ENCODE measurements around the gene CCDC127. TPM values are rescaled to one million over a fixed set of nuclear protein-coding genes. Genes with fewer than 3 reads are reported as not detected.

The CCDC127 gene
- total and polyA plus RNA-seq, 2 of the 4 experiments (the other 2 are of a cell fraction): 3.2 to 3.9 TPM

DNA sequence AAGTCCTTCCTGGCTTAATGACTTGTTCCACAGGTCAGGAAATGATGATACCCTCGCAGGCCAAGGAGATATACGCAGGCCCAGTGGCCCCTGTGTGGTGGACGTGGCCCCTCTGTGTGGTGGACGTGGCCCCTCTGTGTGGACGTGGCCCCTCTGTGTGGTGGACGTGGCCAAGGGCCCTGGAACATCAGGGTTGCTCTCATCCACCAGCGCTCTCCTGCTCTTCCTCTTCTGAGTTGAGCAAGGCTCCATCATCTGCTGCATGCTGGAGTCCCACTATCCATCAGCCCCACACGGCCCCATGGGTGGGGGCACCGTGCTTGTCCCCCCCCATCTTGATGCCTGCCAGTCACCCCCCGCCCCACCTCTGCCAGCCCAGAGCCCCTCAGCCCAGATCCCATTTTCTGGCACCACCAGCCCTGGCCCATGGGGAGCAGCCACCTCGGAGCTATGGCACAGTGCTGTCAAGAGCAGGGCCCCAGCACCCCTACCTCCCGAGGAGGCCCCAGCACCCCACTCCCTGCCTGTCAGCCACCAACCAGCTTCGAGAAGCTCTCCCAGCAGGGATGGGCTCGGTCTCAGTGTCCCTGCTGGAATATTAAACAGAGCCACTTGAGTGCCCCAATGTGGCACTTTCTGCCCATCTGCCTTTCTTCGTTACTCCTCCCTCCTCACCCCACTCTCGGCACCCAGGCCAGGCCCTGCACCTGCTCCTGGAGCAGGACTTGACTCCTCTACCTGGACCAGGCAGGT lies 18.6 kb downstream of the CCDC127 start:
- in situ Hi-C loops (cut with MboI; ENCODE audit: low sequenced_read_pairs) (no loop called here), intact Hi-C loops (cut with micrococcal nuclease) (no loop called here), dilution Hi-C loops (cut with HindIII; ENCODE audit: low sequenced_read_pairs, unreplicated experiment) (no loop called here)
- no peak overlapping the region for H2AK5ac ChIP-seq (ENCODE audit: low read depth, low read length)
- no peak overlapping the region for H3K14ac ChIP-seq (replicated peaks; ENCODE audit: low read depth, low read length)
- H3K4ac ChIP-seq (ENCODE audit: low read depth, low read length): no peak overlapping the region
- no peak overlapping the region for H3K18ac ChIP-seq (ENCODE audit: low read depth, low read length)
- WGBS, 2 experiments (ENCODE audit: extremely low coverage in 2 of 2, insufficient read length in 1 of 2): 77% methylated on average over 5 of the region's 16 CpGs; no CpG with 5 or more reads in 1 of the 2 experiments
- no peak overlapping the region for H3K4me3 ChIP-seq (ENCODE audit: insufficient read depth, low read depth, low read length)
- POLR2A ChIA-PET (ENCODE audit: unreplicated experiment): no interaction called here
- no peak overlapping the region for H3K9ac ChIP-seq (ENCODE audit: low read depth, low read length)
- H3K27ac ChIP-seq (ENCODE audit: insufficient read depth, low read length): no peak overlapping the region
- no peak overlapping the region for H3K56ac ChIP-seq (ENCODE audit: extremely low read depth, insufficient read depth, low read length)
- H4K20me1 ChIP-seq (ENCODE audit: insufficient read depth, low read length): no peaks in the 10 kb centered on the region; the same call in none of the 2 replicates
- H2BK5ac ChIP-seq (ENCODE audit: low read depth, low read length, poor library complexity, severe bottlenecking): no peak overlapping the region
- no peak overlapping the region for H2BK20ac ChIP-seq (ENCODE audit: low read depth, low read length)
- no peak for DNase-seq
- no peak overlapping the region for H2BK15ac ChIP-seq (ENCODE audit: low read depth, low read length)
- no TSS peak for BruUV-seq (replicated peaks)
- TF ChIP-seq POLR2A (IDR thresholded peaks at IDR 0.05; ENCODE audit: low read depth, low read length) (no peak), RFX5 (IDR thresholded peaks at IDR 0.05; ENCODE audit: low read depth, low read length) (no peak), RCOR1 (IDR thresholded peaks at IDR 0.05; ENCODE audit: insufficient replicate concordance, low read length) (no peak), MXI1 (IDR thresholded peaks at IDR 0.05; ENCODE audit: borderline replicate concordance, low read depth, low read length) (no peak), CHD1 (IDR thresholded peaks at IDR 0.05; ENCODE audit: low read depth, low read length) (no peak), BHLHE40 (IDR thresholded peaks at IDR 0.05; ENCODE audit: low read depth, low read length) (no peak)
- TF ChIP-seq, protein P1, sequence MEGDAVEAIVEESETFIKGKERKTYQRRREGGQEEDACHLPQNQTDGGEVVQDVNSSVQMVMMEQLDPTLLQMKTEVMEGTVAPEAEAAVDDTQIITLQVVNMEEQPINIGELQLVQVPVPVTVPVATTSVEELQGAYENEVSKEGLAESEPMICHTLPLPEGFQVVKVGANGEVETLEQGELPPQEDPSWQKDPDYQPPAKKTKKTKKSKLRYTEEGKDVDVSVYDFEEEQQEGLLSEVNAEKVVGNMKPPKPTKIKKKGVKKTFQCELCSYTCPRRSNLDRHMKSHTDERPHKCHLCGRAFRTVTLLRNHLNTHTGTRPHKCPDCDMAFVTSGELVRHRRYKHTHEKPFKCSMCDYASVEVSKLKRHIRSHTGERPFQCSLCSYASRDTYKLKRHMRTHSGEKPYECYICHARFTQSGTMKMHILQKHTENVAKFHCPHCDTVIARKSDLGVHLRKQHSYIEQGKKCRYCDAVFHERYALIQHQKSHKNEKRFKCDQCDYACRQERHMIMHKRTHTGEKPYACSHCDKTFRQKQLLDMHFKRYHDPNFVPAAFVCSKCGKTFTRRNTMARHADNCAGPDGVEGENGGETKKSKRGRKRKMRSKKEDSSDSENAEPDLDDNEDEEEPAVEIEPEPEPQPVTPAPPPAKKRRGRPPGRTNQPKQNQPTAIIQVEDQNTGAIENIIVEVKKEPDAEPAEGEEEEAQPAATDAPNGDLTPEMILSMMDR (conservative IDR thresholded peaks at IDR 0.05; ENCODE audit: low read depth, low read length): no peak
- peaks cover 2% of the 10 kb centered on the region; the same call in 1 of the 2 replicates for H3K9me1 ChIP-seq (ENCODE audit: insufficient read depth, low read length)
- H3K36me3 ChIP-seq (ENCODE audit: control insufficient read depth, insufficient read depth, low read length): peaks cover 13% of the 10 kb centered on the region
- H2AFZ ChIP-seq (replicated peaks; ENCODE audit: low read length, poor library complexity): no peak overlapping the region
- no peak overlapping the region for H4K8ac ChIP-seq (ENCODE audit: low read depth in 2 of 2, low read length in 2 of 2)
- no peak overlapping the region for H4K5ac ChIP-seq (ENCODE audit: low read depth, low read length)
- ATAC-seq (ENCODE audit: low read depth): no peak
- H3K23ac ChIP-seq (ENCODE audit: low read depth, low read length): no peak overlapping the region
- H3K4me2 ChIP-seq (ENCODE audit: low read depth, low read length): no peak overlapping the region
- no peak overlapping the region for H2AK9ac ChIP-seq (replicated peaks; ENCODE audit: low read depth, low read length, poor library complexity)
- H3K4me1 ChIP-seq (ENCODE audit: control insufficient read depth, insufficient read depth, low read length): no peaks in the 10 kb centered on the region
- no peak overlapping the region for H4K91ac ChIP-seq (ENCODE audit: insufficient read depth, low read depth, low read length)
- peaks cover 0 to 14% of the 10 kb centered on the region in 2 experiments; a peak in 2 of 4 replicates for H3K79me1 ChIP-seq (ENCODE audit: low read depth in 1 of 2, low read length in 2 of 2)
- CTCF ChIA-PET: interaction anchor here (2.6 kb wide), 1 partner anchor 11 kb away, joined by 8 read pairs; no protein-coding TSS in a partner anchor
- H2BK120ac ChIP-seq (ENCODE audit: low read depth, low read length): no peak overlapping the region
- no peaks in the 10 kb centered on the region; the same call in 1 of the 2 replicates for H3K27me3 ChIP-seq (ENCODE audit: control insufficient read depth, insufficient read depth, low read length)
- no peaks in the 10 kb centered on the region for H3K9me3 ChIP-seq (ENCODE audit: control insufficient read depth, insufficient read depth, low read length)
